HG03460 (cell line): ENCODE results near the gene AUP1.
"Not testable (repeated sequence)": the region's sequence is repeated elsewhere in the genome, so short reads cannot be mapped to it uniquely, and the experiment has no call there.

ENCODE experiments used
- ATAC-seq: cut with Tn5 transposase; IDR thresholded peaks from one replicate; pipeline ENCODE4 v1.9.1; 2021; ENCODE audit not compliant: unreplicated experiment

AUP1 gene, protein sequence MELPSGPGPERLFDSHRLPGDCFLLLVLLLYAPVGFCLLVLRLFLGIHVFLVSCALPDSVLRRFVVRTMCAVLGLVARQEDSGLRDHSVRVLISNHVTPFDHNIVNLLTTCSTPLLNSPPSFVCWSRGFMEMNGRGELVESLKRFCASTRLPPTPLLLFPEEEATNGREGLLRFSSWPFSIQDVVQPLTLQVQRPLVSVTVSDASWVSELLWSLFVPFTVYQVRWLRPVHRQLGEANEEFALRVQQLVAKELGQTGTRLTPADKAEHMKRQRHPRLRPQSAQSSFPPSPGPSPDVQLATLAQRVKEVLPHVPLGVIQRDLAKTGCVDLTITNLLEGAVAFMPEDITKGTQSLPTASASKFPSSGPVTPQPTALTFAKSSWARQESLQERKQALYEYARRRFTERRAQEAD

DNA sequence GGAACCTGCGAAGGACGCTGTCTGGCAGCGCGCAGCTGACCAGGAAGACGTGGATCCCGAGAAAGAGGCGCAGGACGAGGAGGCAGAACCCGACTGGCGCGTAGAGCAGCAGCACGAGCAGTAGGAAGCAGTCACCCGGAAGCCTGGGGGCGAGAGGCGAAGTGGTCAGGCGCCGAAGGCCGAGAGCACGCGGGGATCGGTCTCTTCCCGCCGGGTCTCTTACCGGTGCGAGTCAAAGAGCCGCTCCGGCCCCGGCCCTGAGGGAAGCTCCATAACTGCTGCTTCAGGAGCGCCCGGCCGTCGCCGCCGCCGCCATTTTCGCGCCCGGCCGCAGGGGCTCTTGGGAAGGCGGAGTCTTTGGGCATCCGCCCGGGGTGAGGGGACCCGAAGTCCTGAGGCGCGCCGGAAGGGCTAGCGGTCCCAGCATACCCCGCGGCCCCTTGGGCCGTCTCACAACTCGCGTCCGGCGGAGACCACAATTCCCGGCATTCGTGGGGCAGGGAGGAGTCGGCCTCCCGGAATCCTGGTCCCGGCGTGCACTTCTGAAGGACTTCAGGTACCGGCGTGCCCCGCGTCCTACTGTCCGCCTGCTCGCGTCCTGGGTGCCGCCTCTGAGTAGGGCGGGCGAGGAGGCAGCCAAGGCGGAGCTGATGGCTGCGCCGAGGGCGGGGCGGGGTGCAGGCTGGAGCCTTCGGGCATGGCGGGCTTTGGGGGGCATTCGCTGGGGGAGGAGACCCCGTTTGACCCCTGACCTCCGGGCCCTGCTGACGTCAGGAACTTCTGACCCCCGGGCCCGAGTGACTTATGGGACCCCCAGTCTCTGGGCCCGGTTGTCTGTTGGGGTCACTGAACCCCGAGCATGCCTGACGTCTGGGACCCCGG, at the start of gene AUP1, which contains the start of gene HTRA2:
TSS of gene AUP1 (minus strand) at position 350 of the 882 bp plus-strand sequence. CDS start at position 273, 77 bp downstream.
TSS of gene HTRA2 (plus strand) at position 577 of the 882 bp plus-strand sequence. CDS start at position 651, 74 bp downstream.
- ATAC-seq, result peak; percentile 78

GRCh38 chr2:74578408-74578807, 48.9 kb upstream of the AUP1 start:
- no peak for ATAC-seq

GRCh38 chr2:74577448-74577847, 47.9 kb upstream of the AUP1 start:
- no peak for ATAC-seq

DNA sequence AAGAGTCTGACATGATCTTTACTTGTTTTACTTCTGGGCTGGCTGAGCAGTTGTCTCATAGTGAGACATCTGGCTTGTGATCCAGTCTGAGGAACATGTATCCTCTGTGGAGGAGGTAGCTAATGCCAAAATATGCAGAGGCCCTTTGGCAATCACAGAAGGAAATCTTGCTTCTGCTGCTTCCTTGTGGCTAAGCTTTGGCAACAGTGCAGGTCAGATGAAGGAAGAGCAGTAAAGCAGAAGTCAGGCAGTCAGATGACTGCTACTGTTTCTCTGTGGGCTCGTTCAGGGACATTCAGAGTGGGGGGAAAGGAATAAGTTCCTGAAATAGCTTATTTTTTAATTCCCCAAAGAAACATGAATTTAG, 47.3 kb upstream of the AUP1 start:
- no peak for ATAC-seq

DNA sequence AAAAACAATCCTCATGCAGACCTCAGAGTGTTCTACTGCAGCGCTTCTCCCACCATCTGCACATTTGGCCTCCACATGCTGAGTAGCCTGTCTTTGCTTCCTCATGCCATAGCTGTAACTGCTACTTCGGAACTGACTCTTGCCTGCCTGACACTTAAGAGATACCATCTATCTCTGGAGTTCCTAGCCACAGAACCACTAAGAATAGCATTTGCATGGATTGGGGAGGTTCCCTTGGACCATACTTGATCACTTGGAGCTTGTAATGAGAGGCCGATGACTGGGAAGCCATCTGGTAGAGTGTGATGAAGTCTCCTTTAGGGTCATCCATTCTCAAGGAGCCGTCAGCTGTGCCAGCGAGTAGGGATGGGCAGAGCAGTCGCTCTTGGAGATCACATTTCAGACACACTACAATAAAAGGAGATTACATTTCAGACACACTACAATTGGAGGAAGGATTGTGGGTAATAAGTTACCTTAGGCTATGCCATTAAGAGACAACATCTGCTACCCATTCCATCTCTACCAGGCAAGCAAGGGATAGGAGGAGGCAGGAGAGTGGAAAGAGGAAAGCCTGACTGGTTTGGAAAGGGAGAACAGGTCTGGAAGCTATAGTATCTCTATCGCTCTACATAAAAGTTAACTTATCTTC, 46.8 kb upstream of the AUP1 start:
- no peak for ATAC-seq

- no peak for ATAC-seq
Observed at GRCh38 chr2:74575320-74575719, 45.8 kb upstream of the AUP1 start.

GRCh38 chr2:74573747-74574562, 44.4 kb upstream of the AUP1 start:
- ATAC-seq, result no peak

- no peak for ATAC-seq
Observed at GRCh38 chr2:74572178-74572925, 42.8 kb upstream of the AUP1 start.

- ATAC-seq, result peak; percentile 73
Observed at GRCh38 chr2:74571058-74571457, 41.6 kb upstream of the AUP1 start.

- no peak for ATAC-seq
Observed at GRCh38 chr2:74569686-74570085, 40.2 kb upstream of the AUP1 start.

- ATAC-seq, result no peak
Observed at GRCh38 chr2:74567881-74568280, 38.4 kb upstream of the AUP1 start.

- ATAC-seq, result no peak
Observed at GRCh38 chr2:74566754-74567085, 37.2 kb upstream of the AUP1 start.

- ATAC-seq, result no peak
Observed at GRCh38 chr2:74566076-74566753, 36.7 kb upstream of the AUP1 start.

DNA sequence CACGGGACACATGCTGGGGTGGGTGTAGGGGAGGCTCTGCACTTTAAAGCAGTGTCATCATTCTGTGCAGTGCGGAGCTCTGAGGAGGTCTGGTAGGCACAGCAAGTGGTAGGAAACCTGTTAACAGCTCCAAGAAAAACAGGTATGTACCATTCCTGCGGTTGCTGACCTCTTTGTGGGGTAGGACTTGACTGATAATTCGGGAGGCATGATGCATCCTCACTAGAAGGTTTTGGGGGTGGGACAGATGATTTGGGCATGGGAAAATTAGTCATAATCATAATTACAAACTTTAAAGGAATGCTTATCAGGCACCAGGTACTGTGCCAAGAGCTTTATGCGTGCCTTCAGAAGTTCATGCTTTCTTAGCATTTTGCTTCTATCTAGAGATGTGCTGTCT, 34.7 kb upstream of the AUP1 start:
- ATAC-seq, result no peak

GRCh38 chr2:74562126-74562775, 32.7 kb upstream of the AUP1 start:
- no peak for ATAC-seq

DNA sequence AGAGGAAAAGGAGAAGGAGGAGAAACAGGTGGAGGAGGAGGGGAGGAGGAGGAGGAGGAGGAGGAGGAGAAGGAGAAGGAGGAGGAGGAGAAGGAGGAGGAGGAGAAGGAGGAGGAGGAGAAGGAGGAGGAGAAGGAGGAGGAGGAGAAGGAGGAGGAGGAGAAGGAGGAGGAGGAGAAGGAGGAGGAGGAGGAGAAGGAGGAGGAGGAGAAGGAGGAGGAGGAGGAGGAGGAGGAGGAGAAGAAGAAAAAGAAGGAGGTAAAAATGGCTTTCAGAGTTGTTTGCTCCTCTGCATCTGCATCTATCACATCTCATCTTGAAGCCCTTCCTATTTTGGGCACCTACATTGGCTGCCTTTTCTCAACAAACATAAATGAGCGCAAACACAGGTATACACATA, 31.5 kb upstream of the AUP1 start:
- not testable (repeated sequence) for ATAC-seq

GRCh38 chr2:74560591-74560990, 31.1 kb upstream of the AUP1 start:
- no peak for ATAC-seq

GRCh38 chr2:74559912-74560311, 30.4 kb upstream of the AUP1 start:
- no peak for ATAC-seq
